Lung (tissue), 12 donors: ENCODE measurements around the gene IL20RB. TPM values are rescaled to one million over a fixed set of nuclear protein-coding genes. Genes with fewer than 3 reads are reported as not detected.

Experiments used
- ATAC-seq: fragments of 200-7000 bp; cut with Tn5 transposase; one replicate; pipeline ENCODE4 v1.9.1; 2020; ENCODE audit warnings: moderate number of reproducible peaks; ENCODE audit not compliant: insufficient read depth, low FRiP score
- DNase-seq, 3 donors: peaks; one replicate each; pipeline ENCODE4 v3.0.0-alpha.2; 2013 to 2017
- H3K27ac ChIP-seq, 2 donors: one replicate each; pipeline ENCODE4 v1.5.1; 2013; ENCODE audit warnings: mild to moderate bottlenecking in 2 of 2, moderate library complexity in 2 of 2, control low read depth in 1 of 2, inconsistent platforms in 1 of 2, low read depth in 1 of 2, low read length in 1 of 2
- H3K27me3 ChIP-seq, 3 donors: one replicate each; pipeline ENCODE4 v1.5.1; 2013; ENCODE audit warnings: low read length in 2 of 3; ENCODE audit not compliant: control insufficient read depth in 3 of 3, insufficient read depth in 3 of 3
- H3K36me3 ChIP-seq, 4 donors: one replicate each; pipeline ENCODE4 v1.5.1; 2013; ENCODE audit warnings: low read length in 4 of 4, mild to moderate bottlenecking in 1 of 4, moderate library complexity in 1 of 4; ENCODE audit not compliant: control insufficient read depth in 4 of 4, insufficient read depth in 4 of 4
- H3K4me1 ChIP-seq, 5 donors: one replicate each; pipeline ENCODE4 v1.5.1; 2013; ENCODE audit warnings: low read length in 5 of 5, mild to moderate bottlenecking in 2 of 5, moderate library complexity in 1 of 5; ENCODE audit not compliant: control insufficient read depth in 5 of 5, insufficient read depth in 5 of 5
- H3K4me3 ChIP-seq: one replicate; pipeline ENCODE4 v1.5.1; 2013; ENCODE audit warnings: mild to moderate bottlenecking, control low read depth, moderate library complexity
- H3K9ac ChIP-seq, 2 donors: one replicate each; pipeline ENCODE4 v1.5.1; 2013; ENCODE audit warnings: low read length in 2 of 2, control low read depth in 1 of 2; ENCODE audit not compliant: insufficient read depth in 1 of 2
- H3K9me3 ChIP-seq, 4 donors: one replicate each; pipeline ENCODE4 v1.5.1; 2013; ENCODE audit warnings: low read length in 3 of 4, mild to moderate bottlenecking in 1 of 4, moderate library complexity in 1 of 4; ENCODE audit not compliant: control insufficient read depth in 4 of 4, insufficient read depth in 3 of 4
- CTCF ChIP-seq: IDR thresholded peaks from 2 replicates; pipeline ENCODE4 v1.5.1; 2012; ENCODE audit warnings: mild to moderate bottlenecking; ENCODE audit errors: control extremely low read depth, extremely low read depth
- WGBS, 2 donors: extraction: QIAGEN DNeasy Blood & Tissue Kit; methylation state at CpG; one replicate each; pipeline ENCODE4 v1.1.7; 2013; 5-methylcytosine and 5-hydroxymethylcytosine counted together
- polyA plus RNA-seq, 2 donors: library from polyadenylated mRNA; stranded (reverse); fragments of 200-250 nt; gene quantifications; one replicate each; pipeline ENCODE4 v1.2.1, GENCODE V29; 2013
- total RNA-seq, 2 donors: library from RNA; depleted of rRNA in 1 of 2; stranded (reverse); fragments of >200 nt in 1 of 2; gene quantifications; one replicate each; pipeline ENCODE4 v1.2.1, GENCODE V29; 2014 to 2021
- donor health status: control.
- donor health status: control.
- donor health status: Bipolar disorder and iron deficiency.
- donor health status: healthy.
- donor health status: DM: yes; HTN: yes; CAD: no.

IL20RB gene
- total and polyA plus RNA-seq, 4 donors = 0.23 to 1.3 (median 0.88) TPM

- Histone ChIP-seq H3K9me3 (no peaks in the 10 kb centered on the region), H3K36me3 (no peaks in the 10 kb centered on the region), H3K27ac (no peak overlapping the region), H3K9ac (no peak overlapping the region), H3K4me1 (peaks cover 0 to 3% (median 0%) of the 10 kb centered on the region in 5 donors), H3K27me3 (peaks cover 0 to 13% (median 0%) of the 10 kb centered on the region in 3 donors), H3K4me3 (no peak overlapping the region)
- WGBS, 2 donors = 4 to 5% methylated on average over 31 of the region's 31 CpGs
- TF ChIP-seq CTCF = peak; percentile 89
- peak; percentile 94 for ATAC-seq
- peak; percentile 89 to 91 (median 90) for DNase-seq
Measured at GRCh38 chr3:137032465-137033120, 74.8 kb downstream of the IL20RB start.

- 90% methylated on average over 5 of the region's 5 CpGs for WGBS, 2 donors
- Histone ChIP-seq H3K9me3 (no peaks in the 10 kb centered on the region), H3K36me3 (no peaks in the 10 kb centered on the region), H3K9ac (no peak overlapping the region), H3K4me3 (no peak overlapping the region), H3K27me3 (peaks cover 0 to 13% (median 0%) of the 10 kb centered on the region in 3 donors), H3K4me1 (peaks cover 0 to 3% (median 0%) of the 10 kb centered on the region in 5 donors), H3K27ac (no peak overlapping the region)
- no peak for DNase-seq
- no peak for TF ChIP-seq CTCF
- no peak for ATAC-seq
Measured at GRCh38 chr3:137035631-137036030, 77.8 kb downstream of the IL20RB start.

- H3K4me3 ChIP-seq = no peak overlapping the region
- ATAC-seq (no peak), DNase-seq (no peak)
- H3K27ac ChIP-seq = no peak overlapping the region
- no peaks in the 10 kb centered on the region for H3K4me1 ChIP-seq
- peaks cover 0 to under 1% (median 0%) of the 10 kb centered on the region in 4 donors for H3K9me3 ChIP-seq
- no peak for TF ChIP-seq CTCF
- H3K27me3 ChIP-seq = no peaks in the 10 kb centered on the region
- no peaks in the 10 kb centered on the region for H3K36me3 ChIP-seq
- H3K9ac ChIP-seq = no peak overlapping the region
Measured at GRCh38 chr3:137039570-137039969, 81.8 kb downstream of the IL20RB start.

- no peak for ATAC-seq
- no peak for TF ChIP-seq CTCF
Measured at GRCh38 chr3:137041251-137041650, 83.5 kb downstream of the IL20RB start.

More at GRCh38 chr3:137041251-137041650, 83.5 kb downstream of the IL20RB start:
- no peaks in the 10 kb centered on the region for H3K36me3 ChIP-seq
- WGBS, 2 donors = 83 to 93% methylated on average over 2 of the region's 2 CpGs
- H3K27ac ChIP-seq = no peak overlapping the region
- DNase-seq = no peak
- peaks cover 0 to 2% (median 0%) of the 10 kb centered on the region in 4 donors for H3K9me3 ChIP-seq
- no peak overlapping the region for H3K9ac ChIP-seq
- H3K4me1 ChIP-seq = no peaks in the 10 kb centered on the region
- no peak overlapping the region for H3K4me3 ChIP-seq
- no peaks in the 10 kb centered on the region for H3K27me3 ChIP-seq
